Heart left ventricle (tissue), 13 donors: ENCODE results near the gene RHCG.

Experiments
- CTCF ChIP-seq, 12 donors: fragments of 200-600 bp; sonication (generic) in 4 of 12; IDR thresholded peaks; one replicate each; pipeline versions ENCODE4 v1.5.0 to v1.8.0; 2018 to 2022; ENCODE audit warnings: antibody characterized with exemption in 12 of 12, mild to moderate bottlenecking in 5 of 12
- POLR2A ChIP-seq, 2 donors: fragments of 450-650 bp; IDR thresholded peaks; one replicate each; pipeline ENCODE4 v1.6.1; 2017; ENCODE audit warnings: antibody characterized with exemption in 2 of 2, mild to moderate bottlenecking in 2 of 2, moderate library complexity in 2 of 2
- donor health status: ischemic (EF 13 %, LVEDD 7.1; RV severe dilation, severe dysfunction).
- donor health status: DM: no; HTN: yes; CAD: no.
- donor health status: DM: no; HTN: no; CAD: no.
- donor health status: ischemic (EF 25% LVEDD 6.9; RV normal size, moderate dysfunction).
- donor health status: ischemic (EF 25% LVEDD 5.7; RV mildly dilated, moderate dysfunction).
- donor health status: ischemic (EF 35%, LVEDD 5.7; RV mildly dilated, moderate dysfunction).
- donor health status: nonischemic (EF 11% LVEDD 7.7; RV severe dilation, severe dysfunction).
- donor health status: DM: yes; HTN: yes; CAD: no.
- donor health status: PGD.
- donor health status: ischemic (EF 29% LVEDD 5.4; RV normal size, mild dysfunction).
- donor health status: nonischemic (EF 23%, LVEDD 6.1; RV moderate dilation, normal function).

- TF ChIP-seq CTCF (IDR thresholded peaks at IDR 0.05) (no peak), POLR2A (IDR thresholded peaks at IDR 0.05) (no peak)
Measured at GRCh38 chr15:89450076-89451006, 46.0 kb downstream of the RHCG start.
